SJCRH30 (cell line): Measurements from ENCODE around the gene COPZ1. TPM values are rescaled to one million over a fixed set of nuclear protein-coding genes. Genes with fewer than 3 reads are reported as not detected.
"Not testable (repeated sequence)": the region's sequence is repeated elsewhere in the genome, so short reads cannot be mapped to it uniquely, and the experiment has no call there.

Source experiments
- DNase-seq, 2 experiments: peaks; one replicate each; pipeline ENCODE4 v3.0.0-alpha.2; 2015 to 2020
- H3K27ac ChIP-seq: fragments of 250-450 bp; sonication (Bioruptor Pico); 2 replicates; pipeline ENCODE4 v1.5.1; 2020; ENCODE audit warnings: mild to moderate bottlenecking, moderate library complexity
- H3K27me3 ChIP-seq: fragments of 250-450 bp; sonication (Bioruptor Pico); 2 replicates; pipeline ENCODE4 v1.5.1; 2020; ENCODE audit warnings: mild to moderate bottlenecking, moderate library complexity
- H3K36me3 ChIP-seq: fragments of 250-450 bp; sonication (Bioruptor Pico); 2 replicates; pipeline ENCODE4 v1.5.1; 2020; ENCODE audit warnings: mild to moderate bottlenecking, moderate library complexity
- H3K4me1 ChIP-seq: fragments of 250-450 bp; sonication (Bioruptor Pico); 2 replicates; pipeline ENCODE4 v1.5.1; 2020; ENCODE audit warnings: mild to moderate bottlenecking, moderate library complexity
- H3K4me3 ChIP-seq: fragments of 250-450 bp; sonication (Bioruptor Pico); 2 replicates; pipeline ENCODE4 v1.5.1; 2020; ENCODE audit warnings: mild to moderate bottlenecking, moderate library complexity
- H3K9me3 ChIP-seq: fragments of 250-450 bp; sonication (Bioruptor Pico); replicated peaks from 2 replicates; pipeline ENCODE4 v1.5.1; 2020; ENCODE audit warnings: mild to moderate bottlenecking, moderate library complexity
- total RNA-seq: library from RNA; depleted of rRNA; stranded (reverse); fragments of >200 nt; shearing (Covaris generic); gene quantifications from 2 replicates; pipeline ENCODE4 v1.2.3, GENCODE V29; 2014; rRNA removed

Gene COPZ1
- 113 and 117 TPM in 2 replicates for total RNA-seq

GRCh38 chr12:54324617-54325441 lies at the start of gene COPZ1:
Gene COPZ1 (plus strand): TSS chr12:54325131. CDS start chr12:54325164, 33 bp downstream.
- peak; percentile 97 to 99 for DNase-seq
- no peaks in the 10 kb centered on the region for H3K9me3 ChIP-seq
- H3K36me3 ChIP-seq = peaks cover 7% of the 10 kb centered on the region; the same call in 1 of the 2 replicates
- peak within 1 kb of the TSS; percentile 73 for H3K4me3 ChIP-seq
- no peaks in the 10 kb centered on the region; the same call in 1 of the 2 replicates for H3K4me1 ChIP-seq
- peak within 1 kb of the TSS; percentile 68 for H3K27ac ChIP-seq
- H3K27me3 ChIP-seq = no peaks in the 10 kb centered on the region

- Histone ChIP-seq H3K27me3 (no peaks in the 10 kb centered on the region), H3K36me3 (peaks cover 58% of the 10 kb centered on the region), H3K27ac (no peak overlapping the region)
Observed at GRCh38 chr12:54276368-54276767, 48.6 kb upstream of the COPZ1 start.

GRCh38 chr12:54277823-54278276 lies 47.1 kb upstream of the COPZ1 start:
- H3K4me3 ChIP-seq = peak overlapping the region; percentile 82
- peaks cover 59% of the 10 kb centered on the region for H3K36me3 ChIP-seq
- H3K27me3 ChIP-seq = no peaks in the 10 kb centered on the region
- H3K27ac ChIP-seq = peak overlapping the region; percentile 98
- H3K4me1 ChIP-seq = no peaks in the 10 kb centered on the region; the same call in 1 of the 2 replicates
- DNase-seq = no peak
- no peaks in the 10 kb centered on the region for H3K9me3 ChIP-seq

More at GRCh38 chr12:54276368-54276767, 48.6 kb upstream of the COPZ1 start:
- no peak for DNase-seq
- Histone ChIP-seq H3K4me1 (no peaks in the 10 kb centered on the region), H3K9me3 (no peaks in the 10 kb centered on the region), H3K4me3 (no peak overlapping the region)

GRCh38 chr12:54279227-54279631 lies 45.7 kb upstream of the COPZ1 start:
- Histone ChIP-seq H3K4me1 (no peaks in the 10 kb centered on the region; the same call in 1 of the 2 replicates), H3K4me3 (peak overlapping the region; percentile 82), H3K27ac (peak overlapping the region; percentile 98), H3K36me3 (peaks cover 60% of the 10 kb centered on the region), H3K27me3 (no peaks in the 10 kb centered on the region), H3K9me3 (no peaks in the 10 kb centered on the region)
- DNase-seq = no peak

GRCh38 chr12:54279632-54280467 lies 45.1 kb upstream of the COPZ1 start, which contains the start of gene CBX5:
Gene CBX5 (minus strand): TSS chr12:54280122. CDS start chr12:54257650, 22,472 bp downstream.
- peak; percentile 99 for DNase-seq
- H3K36me3 ChIP-seq = peaks cover 60% of the 10 kb centered on the region
- no peaks in the 10 kb centered on the region for H3K9me3 ChIP-seq
- H3K27ac ChIP-seq = peak within 1 kb of the TSS; percentile 98
- peak within 1 kb of the TSS; percentile 82 for H3K4me3 ChIP-seq
- H3K27me3 ChIP-seq = no peaks in the 10 kb centered on the region
- H3K4me1 ChIP-seq = no peaks in the 10 kb centered on the region; the same call in 1 of the 2 replicates

- Histone ChIP-seq H3K4me1 (no peaks in the 10 kb centered on the region; the same call in 1 of the 2 replicates), H3K36me3 (peaks cover 67% of the 10 kb centered on the region), H3K27ac (peak within 1 kb of the TSS; percentile 98), H3K9me3 (no peaks in the 10 kb centered on the region), H3K4me3 (peak within 1 kb of the TSS; percentile 82), H3K27me3 (no peaks in the 10 kb centered on the region)
- peak; percentile 98 to 99 for DNase-seq
Observed at GRCh38 chr12:54280468-54281260, 44.3 kb upstream of the COPZ1 start, which contains the start of gene HNRNPA1. Gene HNRNPA1 (plus strand): TSS chr12:54280726. CDS start chr12:54280808, 82 bp downstream.

- H3K27ac ChIP-seq = peak overlapping the region; percentile 98
- peaks cover 69% of the 10 kb centered on the region for H3K36me3 ChIP-seq
- not testable (repeated sequence) for H3K9me3 ChIP-seq, H3K4me1 ChIP-seq, DNase-seq, H3K27me3 ChIP-seq
- H3K4me3 ChIP-seq = peak overlapping the region; percentile 82
Observed at GRCh38 chr12:54281261-54281638, 43.7 kb upstream of the COPZ1 start.

GRCh38 chr12:54281694-54282093 lies 43.2 kb upstream of the COPZ1 start:
- Histone ChIP-seq H3K27ac (peak overlapping the region; percentile 98), H3K4me3 (peak overlapping the region; percentile 82), H3K36me3 (peaks cover 69% of the 10 kb centered on the region)
- not testable (repeated sequence) for H3K27me3 ChIP-seq, H3K9me3 ChIP-seq, DNase-seq, H3K4me1 ChIP-seq

GRCh38 chr12:54282949-54283593 lies 41.9 kb upstream of the COPZ1 start:
- no peaks in the 10 kb centered on the region; the same call in 1 of the 2 replicates for H3K4me1 ChIP-seq
- peak overlapping the region; percentile 82 for H3K4me3 ChIP-seq
- H3K27me3 ChIP-seq = peaks cover 4% of the 10 kb centered on the region; the same call in 1 of the 2 replicates
- H3K27ac ChIP-seq = no peak overlapping the region
- H3K36me3 ChIP-seq = peaks cover 77% of the 10 kb centered on the region
- DNase-seq = no peak
- no peaks in the 10 kb centered on the region for H3K9me3 ChIP-seq

- not testable (repeated sequence) for H3K27me3 ChIP-seq, H3K9me3 ChIP-seq, H3K27ac ChIP-seq, DNase-seq, H3K4me1 ChIP-seq
- Histone ChIP-seq H3K4me3 (peak overlapping the region; percentile 82), H3K36me3 (peaks cover 67% of the 10 kb centered on the region)
Observed at GRCh38 chr12:54284070-54284780, 40.7 kb upstream of the COPZ1 start.

- Histone ChIP-seq H3K4me1 (no peaks in the 10 kb centered on the region; the same call in 1 of the 2 replicates), H3K27ac (no peak overlapping the region), H3K27me3 (peaks cover 4% of the 10 kb centered on the region; the same call in 1 of the 2 replicates), H3K36me3 (peaks cover 67% of the 10 kb centered on the region), H3K4me3 (no peak overlapping the region), H3K9me3 (no peaks in the 10 kb centered on the region)
- no peak for DNase-seq
Observed at GRCh38 chr12:54285150-54286041, 39.5 kb upstream of the COPZ1 start.
